Panc1 (cell line): ENCODE data around the gene SSBP3. TPM values are rescaled to one million over a fixed set of nuclear protein-coding genes. Genes with fewer than 3 reads are reported as not detected.

Source experiments
- ATAC-seq: fragments of 200-7000 bp; cut with Tn5 transposase; 2 replicates; pipeline ENCODE4 v1.9.1; 2020; ENCODE audit warnings: mild to moderate bottlenecking, moderate library complexity
- BruUV-seq: library from RNA; stranded (reverse); fragments of 400-500 nt; replicated peaks from 2 replicates; lab custom pipeline; 2021; lab: Mats Ljungman, UMichigan
- CTCF ChIA-PET: fragments of 300-600 bp; sonication (Branson Sonifier 250); formaldehyde crosslinking; loops from one replicate; lab custom pipeline; 2022; ENCODE audit warnings: antibody characterized with exemption; lab: Charles Lee
- POLR2A ChIA-PET: fragments of 300-600 bp; sonication (Branson Sonifier 250); formaldehyde crosslinking; loops from one replicate; lab custom pipeline; 2022; ENCODE audit warnings: antibody characterized with exemption; lab: Charles Lee
- DNase-seq: peaks from one replicate; pipeline ENCODE4 v3.0.0-alpha.2; 2010; ENCODE audit warnings: low read depth, low spot score
- H3K27ac ChIP-seq: 2 replicates; pipeline ENCODE4 v1.5.1; 2011; ENCODE audit warnings: mild to moderate bottlenecking, low read length, inconsistent platforms
- H3K27me3 ChIP-seq: fragments of 200-500 bp; sonication (Bioruptor generic); 2 replicates; pipeline ENCODE4 v1.6.0; 2014; ENCODE audit warnings: low read length, inconsistent platforms; ENCODE audit not compliant: control insufficient read depth, insufficient read depth
- H3K36me3 ChIP-seq: fragments of 200-500 bp; sonication (Bioruptor generic); 2 replicates; pipeline ENCODE4 v1.5.1; 2014; ENCODE audit warnings: inconsistent platforms, mild to moderate bottlenecking, low read length, moderate library complexity; ENCODE audit not compliant: control insufficient read depth, insufficient read depth
- H3K4me1 ChIP-seq: 2 replicates; pipeline ENCODE4 v1.5.1; 2011; ENCODE audit warnings: inconsistent platforms, mild to moderate bottlenecking, low read length, moderate library complexity; ENCODE audit not compliant: control insufficient read depth, insufficient read depth
- H3K4me3 ChIP-seq, 2 experiments: 2 replicates each; pipeline ENCODE4 v1.5.1; 2011 to 2012; ENCODE audit warnings: low read depth in 2 of 2, low read length in 2 of 2, mild to moderate bottlenecking in 2 of 2, inconsistent platforms in 1 of 2, moderate library complexity in 1 of 2
- H3K9me3 ChIP-seq: fragments of 200-500 bp; sonication (Bioruptor generic); 2 replicates; pipeline ENCODE4 v1.5.1; 2014; ENCODE audit warnings: low read depth, mild to moderate bottlenecking, inconsistent platforms, low read length, moderate library complexity; ENCODE audit not compliant: control insufficient read depth, insufficient read depth
- POLR2AphosphoS5 ChIP-seq: IDR thresholded peaks from 2 replicates; pipeline ENCODE4 v1.6.1; 2012; ENCODE audit warnings: mild to moderate bottlenecking, low read depth, low read length, moderate library complexity
- SIN3A ChIP-seq: IDR thresholded peaks from 2 replicates; pipeline ENCODE4 v1.6.1; 2012; ENCODE audit warnings: low read depth, mild to moderate bottlenecking, low read length, moderate library complexity, borderline replicate concordance; ENCODE audit not compliant: insufficient read depth
- TCF7L2 ChIP-seq: IDR thresholded peaks from 2 replicates; pipeline ENCODE4 v1.6.1; 2011; ENCODE audit warnings: mild to moderate bottlenecking, low read depth, low read length, inconsistent platforms
- in situ Hi-C: cut with HindIII; loops from 2 replicates; pipeline ENCODE4 v1.10.0; 2016; ENCODE audit warnings: low sequenced_read_pairs, low pct_unique_long_range_greater_than_20kb
- intact Hi-C: fragments of 100-400 bp; cut with micrococcal nuclease; formaldehyde crosslinking; loops from one replicate; pipeline ENCODE4 v1.10.0; 2022; ENCODE audit not compliant: unreplicated experiment
- total RNA-seq: library from RNA; stranded (reverse); gene quantifications from one replicate; pipeline ENCODE4 v1.2.1, GENCODE V29; 2021; ENCODE audit not compliant: unreplicated experiment
- TF ChIP-seq, protein P1 (sequence below): fragments of 450-650 bp; IDR thresholded peaks from 2 replicates; pipeline ENCODE4 v1.5.1; 2017; ENCODE audit warnings: mild to moderate bottlenecking
- TF ChIP-seq, protein P2 (sequence below), 2 experiments: IDR thresholded peaks; 2 replicates each; pipeline ENCODE4 v1.6.1; 2011 to 2012; ENCODE audit warnings: low read depth in 2 of 2, control low read depth in 1 of 2, low read length in 1 of 2, mild to moderate bottlenecking in 1 of 2, moderate library complexity in 1 of 2; ENCODE audit not compliant: insufficient read depth in 1 of 2

SSBP3 gene
- total RNA-seq, 1 experiment from 2014 or later = 22.5 TPM

DNA sequence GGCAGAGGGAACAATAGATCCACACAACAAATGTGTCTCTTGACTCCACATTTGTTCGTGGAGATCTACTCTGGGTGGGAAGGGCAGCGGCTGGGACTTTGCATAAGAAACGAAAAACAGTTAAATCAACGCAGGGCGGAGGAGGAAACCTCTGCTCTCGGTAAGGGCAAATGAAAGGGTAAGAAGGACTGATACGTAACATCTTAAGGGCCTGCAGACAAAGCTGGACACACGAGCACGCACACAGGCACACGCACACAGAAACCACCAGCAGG, 148.9 kb downstream of the SSBP3 start:
- intact Hi-C loops = no loop called here
- in situ Hi-C loops = no loop called here
- Histone ChIP-seq H3K27me3 (no peaks in the 10 kb centered on the region), H3K27ac (no peak overlapping the region), H3K9me3 (no peaks in the 10 kb centered on the region), H3K4me3 (no peak overlapping the region), H3K36me3 (no peaks in the 10 kb centered on the region), H3K4me1 (peaks cover 19% of the 10 kb centered on the region)
- POLR2A ChIA-PET = no interaction called here
- CTCF ChIA-PET = no interaction called here
- DNase-seq (no peak), ATAC-seq (no peak)
- TF ChIP-seq, protein P1, sequence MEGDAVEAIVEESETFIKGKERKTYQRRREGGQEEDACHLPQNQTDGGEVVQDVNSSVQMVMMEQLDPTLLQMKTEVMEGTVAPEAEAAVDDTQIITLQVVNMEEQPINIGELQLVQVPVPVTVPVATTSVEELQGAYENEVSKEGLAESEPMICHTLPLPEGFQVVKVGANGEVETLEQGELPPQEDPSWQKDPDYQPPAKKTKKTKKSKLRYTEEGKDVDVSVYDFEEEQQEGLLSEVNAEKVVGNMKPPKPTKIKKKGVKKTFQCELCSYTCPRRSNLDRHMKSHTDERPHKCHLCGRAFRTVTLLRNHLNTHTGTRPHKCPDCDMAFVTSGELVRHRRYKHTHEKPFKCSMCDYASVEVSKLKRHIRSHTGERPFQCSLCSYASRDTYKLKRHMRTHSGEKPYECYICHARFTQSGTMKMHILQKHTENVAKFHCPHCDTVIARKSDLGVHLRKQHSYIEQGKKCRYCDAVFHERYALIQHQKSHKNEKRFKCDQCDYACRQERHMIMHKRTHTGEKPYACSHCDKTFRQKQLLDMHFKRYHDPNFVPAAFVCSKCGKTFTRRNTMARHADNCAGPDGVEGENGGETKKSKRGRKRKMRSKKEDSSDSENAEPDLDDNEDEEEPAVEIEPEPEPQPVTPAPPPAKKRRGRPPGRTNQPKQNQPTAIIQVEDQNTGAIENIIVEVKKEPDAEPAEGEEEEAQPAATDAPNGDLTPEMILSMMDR = no peak
- TF ChIP-seq POLR2AphosphoS5 (no peak), SIN3A (no peak), TCF7L2 (no peak)
- TF ChIP-seq, protein P2, sequence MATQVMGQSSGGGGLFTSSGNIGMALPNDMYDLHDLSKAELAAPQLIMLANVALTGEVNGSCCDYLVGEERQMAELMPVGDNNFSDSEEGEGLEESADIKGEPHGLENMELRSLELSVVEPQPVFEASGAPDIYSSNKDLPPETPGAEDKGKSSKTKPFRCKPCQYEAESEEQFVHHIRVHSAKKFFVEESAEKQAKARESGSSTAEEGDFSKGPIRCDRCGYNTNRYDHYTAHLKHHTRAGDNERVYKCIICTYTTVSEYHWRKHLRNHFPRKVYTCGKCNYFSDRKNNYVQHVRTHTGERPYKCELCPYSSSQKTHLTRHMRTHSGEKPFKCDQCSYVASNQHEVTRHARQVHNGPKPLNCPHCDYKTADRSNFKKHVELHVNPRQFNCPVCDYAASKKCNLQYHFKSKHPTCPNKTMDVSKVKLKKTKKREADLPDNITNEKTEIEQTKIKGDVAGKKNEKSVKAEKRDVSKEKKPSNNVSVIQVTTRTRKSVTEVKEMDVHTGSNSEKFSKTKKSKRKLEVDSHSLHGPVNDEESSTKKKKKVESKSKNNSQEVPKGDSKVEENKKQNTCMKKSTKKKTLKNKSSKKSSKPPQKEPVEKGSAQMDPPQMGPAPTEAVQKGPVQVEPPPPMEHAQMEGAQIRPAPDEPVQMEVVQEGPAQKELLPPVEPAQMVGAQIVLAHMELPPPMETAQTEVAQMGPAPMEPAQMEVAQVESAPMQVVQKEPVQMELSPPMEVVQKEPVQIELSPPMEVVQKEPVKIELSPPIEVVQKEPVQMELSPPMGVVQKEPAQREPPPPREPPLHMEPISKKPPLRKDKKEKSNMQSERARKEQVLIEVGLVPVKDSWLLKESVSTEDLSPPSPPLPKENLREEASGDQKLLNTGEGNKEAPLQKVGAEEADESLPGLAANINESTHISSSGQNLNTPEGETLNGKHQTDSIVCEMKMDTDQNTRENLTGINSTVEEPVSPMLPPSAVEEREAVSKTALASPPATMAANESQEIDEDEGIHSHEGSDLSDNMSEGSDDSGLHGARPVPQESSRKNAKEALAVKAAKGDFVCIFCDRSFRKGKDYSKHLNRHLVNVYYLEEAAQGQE (IDR thresholded peaks at IDR 0.05; ENCODE audit: insufficient read depth in 1 of 2, low read depth in 2 of 2, low read length in 1 of 2) = no peak
- no TSS peak for BruUV-seq

DNA sequence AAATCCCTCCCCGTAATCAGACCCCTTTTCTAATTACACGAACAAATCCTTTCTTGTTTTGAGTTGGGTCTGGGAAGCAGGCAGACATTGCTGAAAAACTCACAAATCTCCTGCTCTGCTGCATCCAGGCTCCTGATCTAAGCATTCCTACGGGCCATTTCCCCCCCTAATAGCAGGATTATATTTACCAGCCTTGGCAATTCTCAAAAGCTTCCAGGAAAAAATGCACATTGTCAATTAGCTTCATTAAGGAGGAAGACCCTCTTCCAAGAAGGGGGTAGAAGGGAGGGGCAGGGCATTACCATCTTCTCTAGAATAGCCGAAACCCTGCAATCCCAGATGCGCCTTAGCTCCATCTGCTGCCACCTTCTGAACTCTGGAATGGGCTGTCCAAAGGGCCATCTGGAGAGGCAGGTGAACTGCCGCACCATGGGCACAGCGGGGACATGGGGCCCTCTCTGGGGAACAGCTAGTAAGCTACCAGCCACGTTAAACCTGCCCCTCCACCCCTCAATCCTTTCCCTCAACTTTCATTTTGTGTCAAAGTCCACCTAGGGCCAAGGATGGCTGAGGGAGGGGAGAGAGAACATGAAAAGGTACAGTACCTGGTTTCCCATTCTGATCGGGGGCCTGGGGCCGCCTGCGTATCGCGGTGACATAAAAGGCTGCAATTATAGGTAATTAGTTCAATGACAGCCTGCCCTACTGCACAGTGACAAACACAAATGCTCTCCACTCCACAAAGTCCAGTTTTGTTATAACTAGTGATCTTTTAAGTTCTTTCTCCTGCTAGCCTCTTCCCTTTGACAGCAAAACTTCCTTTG, 149.5 kb downstream of the SSBP3 start:
- no peaks in the 10 kb centered on the region for H3K36me3 ChIP-seq
- no TSS peak for BruUV-seq
- no peak overlapping the region for H3K27ac ChIP-seq
- H3K4me1 ChIP-seq = peaks cover 22% of the 10 kb centered on the region
- CTCF ChIA-PET = interaction anchor here (0.7 kb wide), 1 partner anchor 53 kb away, joined by 3 read pairs; no protein-coding TSS in a partner anchor
- no peak overlapping the region for H3K4me3 ChIP-seq
- no peak for DNase-seq
- intact Hi-C loops = no loop called here
- no peaks in the 10 kb centered on the region for H3K27me3 ChIP-seq
- ATAC-seq = no peak
- in situ Hi-C loops = no loop called here
- TF ChIP-seq, protein P2 (IDR thresholded peaks at IDR 0.05; ENCODE audit: insufficient read depth in 1 of 2, low read depth in 2 of 2, low read length in 1 of 2) = no peak
- TF ChIP-seq POLR2AphosphoS5 (no peak), TCF7L2 (no peak), SIN3A (no peak)
- TF ChIP-seq, protein P1 = no peak
- POLR2A ChIA-PET = no interaction called here
- H3K9me3 ChIP-seq = no peaks in the 10 kb centered on the region
